GM03348 (cell line): ENCODE results near the gene NSMCE3.
"Not testable (repeated sequence)": the region's sequence is repeated elsewhere in the genome, so short reads cannot be mapped to it uniquely, and the experiment has no call there.

Source experiments
- DNase-seq: peaks from one replicate; pipeline ENCODE4 v3.0.0; 2012; ENCODE audit warnings: low spot score

NSMCE3 gene

GRCh38 chr15:29270169-29270955, 740 bp upstream of the NSMCE3 start:
- peak; percentile 33 for DNase-seq

DNA sequence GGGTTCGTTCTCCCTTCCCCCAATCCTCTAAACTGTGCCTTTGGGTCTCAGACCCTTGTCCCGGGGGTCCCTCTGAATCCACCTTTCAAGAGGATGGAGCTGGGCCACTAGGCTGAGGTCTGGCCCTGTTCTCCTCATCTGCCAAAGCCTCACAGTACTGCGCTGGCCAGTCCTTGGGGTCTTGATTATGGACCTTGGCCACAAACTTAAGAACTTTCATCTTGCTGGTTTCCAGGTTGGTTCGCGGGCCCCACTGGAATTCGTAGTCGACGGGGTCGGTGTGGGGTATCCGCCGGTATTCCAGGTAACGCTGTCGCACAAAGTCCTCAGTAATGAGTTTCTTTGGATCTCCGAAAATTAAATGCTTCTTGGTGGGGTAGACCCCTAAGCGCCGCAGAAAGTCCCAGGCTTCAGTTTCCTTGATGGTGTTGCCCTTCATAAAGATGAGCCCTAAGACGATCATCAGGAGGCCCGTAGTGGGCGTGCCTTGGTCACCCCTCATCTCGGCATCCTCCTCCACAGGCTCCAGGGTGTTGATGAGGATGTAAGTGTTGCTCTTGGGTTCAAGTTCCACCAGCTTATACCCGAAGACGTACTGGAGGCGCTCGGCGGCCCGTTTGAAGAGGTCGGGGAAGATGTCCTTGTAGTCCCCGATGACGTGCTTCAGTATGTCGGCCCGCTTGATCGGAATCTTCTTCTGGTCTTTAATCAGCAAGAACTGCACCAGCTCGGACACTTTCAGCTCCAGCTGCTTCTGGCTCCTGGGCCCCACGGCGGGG, 727 bp downstream of the NSMCE3 start:
- peak; percentile 37 for DNase-seq

DNA sequence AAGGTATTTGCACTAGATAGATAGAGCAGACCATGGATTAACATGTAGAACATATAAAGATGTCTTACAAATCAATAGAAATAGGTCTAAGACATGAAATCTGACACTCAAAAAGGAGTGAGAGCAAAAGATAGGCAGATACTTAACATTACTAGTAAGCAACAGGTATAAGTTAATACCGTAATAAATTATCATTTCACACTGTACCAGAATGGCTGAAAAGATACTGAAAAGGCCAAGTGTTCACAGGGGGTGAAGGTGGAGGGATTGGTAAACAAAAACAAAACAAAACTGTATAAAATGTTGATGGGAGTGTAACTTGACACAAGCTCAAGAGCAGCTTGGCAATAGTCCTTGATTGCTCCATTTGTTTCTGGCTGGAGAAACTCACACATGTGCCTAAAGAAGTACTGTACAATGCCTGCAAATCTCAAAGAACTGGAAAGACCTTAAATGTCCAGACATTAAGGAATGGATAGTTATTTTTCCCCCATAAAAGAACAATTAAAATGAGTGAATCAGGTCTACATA, 3.5 kb downstream of the NSMCE3 start:
- no peak for DNase-seq

GRCh38 chr15:29263289-29263688, 6.3 kb downstream of the NSMCE3 start:
- DNase-seq, result no peak

- no peak for DNase-seq
Observed at GRCh38 chr15:29262738-29263137, 6.9 kb downstream of the NSMCE3 start.

GRCh38 chr15:29260896-29261295, 8.7 kb downstream of the NSMCE3 start:
- DNase-seq, result no peak

GRCh38 chr15:29259233-29259632, 10.4 kb downstream of the NSMCE3 start:
- no peak for DNase-seq

DNA sequence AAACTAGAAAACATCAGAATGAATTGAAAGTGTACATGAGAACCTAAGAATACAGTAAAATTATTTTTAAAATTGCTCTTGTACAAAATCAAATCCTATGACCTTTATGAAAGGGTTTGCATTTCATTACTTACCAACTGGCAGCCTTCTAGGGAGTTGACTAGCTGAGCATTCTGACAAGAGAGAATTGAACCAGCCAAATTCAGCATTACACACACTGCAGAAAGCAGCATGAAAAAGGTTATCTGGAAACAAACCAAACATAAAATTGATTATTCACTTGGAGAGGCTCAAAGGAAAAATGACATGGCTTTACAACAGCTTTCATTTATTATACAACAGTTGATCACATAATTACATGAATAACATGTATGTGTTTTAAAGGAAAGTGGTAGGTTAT, 17.4 kb downstream of the NSMCE3 start:
- DNase-seq, result no peak

DNA sequence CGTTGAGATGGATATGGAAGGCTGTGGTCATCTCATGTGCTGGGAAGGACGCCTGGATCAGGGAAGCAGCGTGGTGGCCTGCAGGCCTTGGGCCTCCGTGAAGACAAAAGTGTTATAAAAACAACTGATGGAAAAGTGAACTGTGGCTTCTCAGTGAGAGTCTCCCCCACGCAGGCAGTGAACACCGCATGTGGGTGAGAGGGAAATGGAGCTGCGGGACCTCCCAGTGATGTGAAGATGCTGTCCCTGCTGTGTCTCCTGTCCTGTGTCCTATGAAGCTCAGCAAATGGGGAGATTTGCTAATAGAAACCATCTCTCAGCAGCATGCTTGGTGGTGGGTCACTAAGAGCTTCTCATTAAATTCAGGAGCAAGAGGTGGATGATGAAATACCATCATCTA, 25.1 kb downstream of the NSMCE3 start:
- DNase-seq, result no peak

- DNase-seq, result no peak
Observed at GRCh38 chr15:29244123-29244522, 25.5 kb downstream of the NSMCE3 start.

DNA sequence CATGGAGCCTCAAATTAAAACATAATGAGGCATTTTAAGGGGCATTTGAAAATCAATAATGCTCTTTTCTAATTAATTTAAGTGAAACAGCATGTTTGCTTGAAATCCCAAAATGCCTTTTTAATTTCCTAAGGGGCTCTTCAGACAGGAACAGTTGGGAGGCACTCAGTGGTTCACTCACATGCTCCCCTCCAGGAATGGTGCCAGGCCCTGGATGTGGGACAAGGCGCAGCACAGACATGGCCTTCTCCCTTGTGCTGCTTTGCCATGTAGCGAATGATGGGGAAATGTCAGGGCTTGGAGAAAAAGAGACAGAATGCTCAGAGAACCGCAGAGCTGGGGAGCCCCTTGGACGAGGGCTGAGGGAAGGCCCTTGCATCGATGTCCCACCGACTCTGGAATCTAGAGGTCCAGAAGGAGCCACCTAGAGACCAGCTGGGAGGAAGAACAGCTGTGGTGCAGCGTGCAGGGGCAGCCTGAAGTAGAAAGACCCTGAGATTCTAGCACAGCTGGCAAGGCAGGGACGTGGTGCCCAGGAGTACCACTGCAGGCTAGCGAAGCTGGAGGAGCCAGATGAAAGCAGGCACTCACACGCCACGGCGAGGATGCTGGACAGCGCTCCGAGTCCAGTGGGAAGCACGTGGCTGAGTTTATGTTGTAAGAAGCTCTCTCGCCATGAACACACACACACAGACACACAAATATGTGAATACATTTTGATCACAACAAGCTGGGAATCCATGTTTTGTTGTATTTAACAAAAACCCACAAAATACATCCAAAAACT, 27.0 kb downstream of the NSMCE3 start:
- peak; percentile 13 for DNase-seq

GRCh38 chr15:29241207-29241606, 28.4 kb downstream of the NSMCE3 start:
- no peak for DNase-seq

GRCh38 chr15:29239395-29239794, 30.2 kb downstream of the NSMCE3 start:
- DNase-seq, result no peak

DNA sequence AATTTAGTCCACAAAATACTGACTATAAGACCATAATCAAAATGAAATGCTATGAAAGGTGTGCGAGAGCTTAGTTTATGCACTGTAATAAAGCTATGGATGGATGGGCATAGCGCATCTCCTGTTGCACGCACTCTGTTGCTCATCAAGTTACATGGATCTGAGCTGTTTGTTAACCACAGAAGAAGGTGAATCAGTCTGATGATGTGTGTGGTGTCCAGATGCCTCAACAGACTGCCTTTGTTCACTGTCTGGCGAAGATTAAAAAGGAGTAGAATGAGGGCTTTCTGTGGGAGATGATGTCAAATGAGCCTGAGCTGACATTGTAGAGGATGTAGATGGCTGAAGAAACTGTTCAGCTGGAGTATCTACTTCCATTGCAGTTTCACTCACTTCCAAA, 36.1 kb downstream of the NSMCE3 start:
- DNase-seq, result no peak

DNA sequence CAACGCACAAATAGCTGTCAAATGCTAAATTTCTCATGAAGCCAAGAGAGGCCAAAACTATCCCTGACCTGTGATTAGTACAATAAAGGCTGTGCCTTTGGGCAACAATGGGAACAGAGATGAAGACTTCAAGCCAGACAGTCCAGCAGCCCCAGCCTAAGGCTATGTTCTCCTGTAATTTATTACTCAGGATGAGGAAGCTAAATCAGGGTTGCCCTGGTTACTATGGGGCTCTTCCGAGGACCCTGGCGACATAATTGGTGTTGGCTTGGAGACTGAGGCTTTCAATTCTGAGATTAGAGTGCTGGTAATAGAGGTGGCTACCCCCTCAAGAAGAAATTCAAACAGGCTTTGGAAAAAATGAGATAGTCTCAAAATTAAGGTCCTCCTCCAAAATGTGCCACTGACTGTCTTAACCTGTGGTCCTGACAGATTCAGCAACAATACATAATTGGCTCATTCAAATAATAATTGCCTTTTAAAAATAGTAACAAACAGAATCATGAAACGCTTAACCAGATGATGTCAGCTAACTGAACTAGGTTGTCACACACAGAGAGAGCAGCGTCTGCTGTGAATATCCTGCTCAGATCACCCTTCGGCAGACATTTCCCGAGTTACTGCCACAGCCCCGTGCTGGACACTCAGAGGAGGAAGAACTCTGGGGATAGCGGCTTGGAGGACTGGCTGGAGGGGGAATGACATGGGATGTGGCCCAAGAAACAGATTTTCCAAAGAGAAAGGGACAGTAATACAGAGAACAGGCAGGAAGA, 43.0 kb downstream of the NSMCE3 start:
- DNase-seq, result no peak

GRCh38 chr15:29225534-29226234, 43.9 kb downstream of the NSMCE3 start:
- DNase-seq, result no peak

DNA sequence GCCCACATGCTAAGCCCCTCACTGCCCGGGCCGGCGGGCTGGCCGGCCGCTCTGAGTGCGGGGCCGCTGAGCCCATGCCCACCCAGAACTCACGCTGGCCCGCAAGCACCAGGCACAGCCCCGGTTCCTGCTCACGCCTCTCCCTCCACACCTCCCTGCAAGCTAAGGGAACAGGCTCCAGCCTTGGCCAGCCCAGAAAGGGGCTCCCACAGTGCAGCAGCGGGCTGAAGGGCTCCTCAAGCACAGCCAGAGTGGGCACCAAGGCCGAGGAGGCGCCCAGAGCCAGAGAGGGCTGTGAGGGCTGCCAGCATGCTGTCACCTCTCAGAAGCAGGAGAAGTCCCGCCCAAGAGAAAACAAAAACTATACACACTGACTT, 44.6 kb downstream of the NSMCE3 start:
- not testable (repeated sequence) for DNase-seq

- DNase-seq, result not testable (repeated sequence)
Observed at GRCh38 chr15:29224235-29224986, 45.2 kb downstream of the NSMCE3 start.

DNA sequence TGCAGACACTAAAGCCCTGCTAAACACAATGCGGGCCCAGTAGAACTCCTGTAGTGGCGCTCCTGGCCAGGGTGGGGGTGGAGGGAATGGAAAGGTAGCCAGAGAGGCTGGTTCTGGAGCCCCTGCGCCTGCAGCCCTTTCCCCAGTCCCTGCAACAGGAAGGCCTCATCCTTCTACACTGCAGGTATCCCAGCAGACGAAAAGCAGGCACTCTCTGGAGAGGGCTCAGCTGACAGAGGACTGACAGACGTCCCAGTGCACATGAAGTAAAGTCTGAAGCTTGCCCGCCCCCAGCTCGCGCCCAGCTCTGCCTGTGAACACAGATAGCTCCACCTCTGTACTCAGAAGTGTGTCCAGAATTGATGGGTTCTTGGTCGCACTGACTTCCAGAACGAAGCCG, 46.0 kb downstream of the NSMCE3 start:
- DNase-seq, result no peak

DNA sequence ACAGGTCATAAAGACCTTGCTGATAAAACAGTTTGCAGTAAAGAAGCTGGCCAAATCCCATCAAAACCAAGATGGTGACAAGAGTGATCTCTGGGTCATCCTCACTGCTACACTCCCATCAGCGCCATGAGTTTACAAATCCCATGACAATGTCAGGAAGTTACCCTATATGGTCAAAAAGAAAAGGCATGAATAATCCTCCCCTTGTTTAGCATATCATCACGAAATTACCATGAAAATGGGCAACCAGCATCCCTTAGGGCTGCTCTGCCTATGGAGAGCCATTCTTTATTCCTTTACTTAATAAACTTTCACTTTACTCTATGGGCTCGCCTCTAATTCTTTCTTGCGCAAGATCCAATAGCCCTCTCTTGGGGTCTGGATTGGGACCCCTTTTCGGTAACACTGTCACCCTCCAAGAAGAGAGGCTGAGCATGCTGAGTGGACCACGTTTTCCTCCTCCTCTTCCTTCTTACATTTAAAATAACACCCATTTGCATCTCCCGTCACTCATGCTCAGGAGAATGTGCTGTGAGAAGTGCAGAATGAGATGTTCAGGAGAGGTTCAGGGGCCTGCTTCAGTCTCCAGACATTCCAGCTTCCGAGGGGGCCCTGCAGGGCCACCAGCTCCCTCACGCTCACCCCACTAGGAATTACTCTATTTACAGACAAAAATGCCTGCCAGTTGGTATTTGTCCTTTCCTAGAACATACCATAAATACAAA, 47.3 kb downstream of the NSMCE3 start:
- no peak for DNase-seq
